LNCAP (cell line): ENCODE measurements around the gene EFTUD2.

Experiments
- CTCF ChIP-seq: fragments of 450-650 bp; IDR thresholded peaks from 2 replicates; pipeline ENCODE4 v1.5.1; 2017; ENCODE audit warnings: mild to moderate bottlenecking

The EFTUD2 gene

GRCh38 chr17:44922746-44923470 is 23.7 kb upstream of the EFTUD2 start:
- no peak for TF ChIP-seq CTCF

- no peak for TF ChIP-seq CTCF
Observed at GRCh38 chr17:44922136-44922535, 22.9 kb upstream of the EFTUD2 start.

- no peak for TF ChIP-seq CTCF
Observed at GRCh38 chr17:44921122-44921882, 22.1 kb upstream of the EFTUD2 start.

GRCh38 chr17:44920565-44920940 is 21.3 kb upstream of the EFTUD2 start:
- TF ChIP-seq CTCF = no peak

- TF ChIP-seq CTCF = peak; percentile 90
Observed at GRCh38 chr17:44919885-44920564, 20.8 kb upstream of the EFTUD2 start.

- TF ChIP-seq CTCF = no peak
Observed at GRCh38 chr17:44919411-44919810, 20.2 kb upstream of the EFTUD2 start.

GRCh38 chr17:44918006-44918405 is 18.8 kb upstream of the EFTUD2 start:
- TF ChIP-seq CTCF = no peak
